Heart left ventricle (tissue), 13 donors: ENCODE data around the gene GAD2.

ENCODE experiments used
- POLR2A ChIP-seq, 2 donors: fragments of 450-650 bp; IDR thresholded peaks; one replicate each; pipeline ENCODE4 v1.6.1; 2017; ENCODE audit warnings: antibody characterized with exemption in 2 of 2, mild to moderate bottlenecking in 2 of 2, moderate library complexity in 2 of 2
- TF ChIP-seq, protein P1 (sequence below), 12 donors: fragments of 200-600 bp; sonication (generic) in 4 of 12; IDR thresholded peaks; one replicate each; pipeline versions ENCODE4 v1.5.0 to v1.8.0; 2018 to 2022; ENCODE audit warnings: antibody characterized with exemption in 12 of 12, mild to moderate bottlenecking in 5 of 12
- donor health status: ischemic (EF 13 %, LVEDD 7.1; RV severe dilation, severe dysfunction).
- donor health status: DM: no; HTN: yes; CAD: no.
- donor health status: DM: no; HTN: no; CAD: no.
- donor health status: ischemic (EF 25% LVEDD 6.9; RV normal size, moderate dysfunction).
- donor health status: ischemic (EF 25% LVEDD 5.7; RV mildly dilated, moderate dysfunction).
- donor health status: ischemic (EF 35%, LVEDD 5.7; RV mildly dilated, moderate dysfunction).
- donor health status: nonischemic (EF 11% LVEDD 7.7; RV severe dilation, severe dysfunction).
- donor health status: DM: yes; HTN: yes; CAD: no.
- donor health status: PGD.
- donor health status: ischemic (EF 29% LVEDD 5.4; RV normal size, mild dysfunction).
- donor health status: nonischemic (EF 23%, LVEDD 6.1; RV moderate dilation, normal function).

DNA sequence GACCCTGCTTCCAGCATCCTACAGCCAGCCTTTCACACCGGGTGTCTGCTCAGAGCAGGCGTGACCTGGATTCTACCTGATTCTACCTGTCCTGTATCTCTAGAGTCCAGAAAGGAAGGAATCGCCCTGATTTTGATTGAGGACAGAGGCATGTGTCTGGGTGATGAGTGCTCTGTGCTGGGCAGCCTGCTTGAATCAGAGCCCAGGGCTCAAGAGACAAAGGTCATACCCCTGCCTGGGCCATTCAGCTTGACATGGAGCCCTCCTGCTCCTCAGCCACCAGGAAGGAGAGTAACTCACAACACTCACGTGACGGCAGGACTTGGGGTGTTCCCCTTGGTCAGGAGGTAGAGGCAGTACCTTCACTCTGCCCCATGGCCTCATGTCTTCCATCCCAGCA lies 11.2 kb downstream of the GAD2 start:
- TF ChIP-seq, protein P1, sequence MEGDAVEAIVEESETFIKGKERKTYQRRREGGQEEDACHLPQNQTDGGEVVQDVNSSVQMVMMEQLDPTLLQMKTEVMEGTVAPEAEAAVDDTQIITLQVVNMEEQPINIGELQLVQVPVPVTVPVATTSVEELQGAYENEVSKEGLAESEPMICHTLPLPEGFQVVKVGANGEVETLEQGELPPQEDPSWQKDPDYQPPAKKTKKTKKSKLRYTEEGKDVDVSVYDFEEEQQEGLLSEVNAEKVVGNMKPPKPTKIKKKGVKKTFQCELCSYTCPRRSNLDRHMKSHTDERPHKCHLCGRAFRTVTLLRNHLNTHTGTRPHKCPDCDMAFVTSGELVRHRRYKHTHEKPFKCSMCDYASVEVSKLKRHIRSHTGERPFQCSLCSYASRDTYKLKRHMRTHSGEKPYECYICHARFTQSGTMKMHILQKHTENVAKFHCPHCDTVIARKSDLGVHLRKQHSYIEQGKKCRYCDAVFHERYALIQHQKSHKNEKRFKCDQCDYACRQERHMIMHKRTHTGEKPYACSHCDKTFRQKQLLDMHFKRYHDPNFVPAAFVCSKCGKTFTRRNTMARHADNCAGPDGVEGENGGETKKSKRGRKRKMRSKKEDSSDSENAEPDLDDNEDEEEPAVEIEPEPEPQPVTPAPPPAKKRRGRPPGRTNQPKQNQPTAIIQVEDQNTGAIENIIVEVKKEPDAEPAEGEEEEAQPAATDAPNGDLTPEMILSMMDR (IDR thresholded peaks at IDR 0.05), result no peak
- TF ChIP-seq POLR2A (IDR thresholded peaks at IDR 0.05), result no peak
